ENCODE results near the gene RHD.
"Not testable (repeated sequence)": the region's sequence is repeated elsewhere in the genome, so short reads cannot be mapped to it uniquely, and the experiment has no call there.

The RHD gene

DNA sequence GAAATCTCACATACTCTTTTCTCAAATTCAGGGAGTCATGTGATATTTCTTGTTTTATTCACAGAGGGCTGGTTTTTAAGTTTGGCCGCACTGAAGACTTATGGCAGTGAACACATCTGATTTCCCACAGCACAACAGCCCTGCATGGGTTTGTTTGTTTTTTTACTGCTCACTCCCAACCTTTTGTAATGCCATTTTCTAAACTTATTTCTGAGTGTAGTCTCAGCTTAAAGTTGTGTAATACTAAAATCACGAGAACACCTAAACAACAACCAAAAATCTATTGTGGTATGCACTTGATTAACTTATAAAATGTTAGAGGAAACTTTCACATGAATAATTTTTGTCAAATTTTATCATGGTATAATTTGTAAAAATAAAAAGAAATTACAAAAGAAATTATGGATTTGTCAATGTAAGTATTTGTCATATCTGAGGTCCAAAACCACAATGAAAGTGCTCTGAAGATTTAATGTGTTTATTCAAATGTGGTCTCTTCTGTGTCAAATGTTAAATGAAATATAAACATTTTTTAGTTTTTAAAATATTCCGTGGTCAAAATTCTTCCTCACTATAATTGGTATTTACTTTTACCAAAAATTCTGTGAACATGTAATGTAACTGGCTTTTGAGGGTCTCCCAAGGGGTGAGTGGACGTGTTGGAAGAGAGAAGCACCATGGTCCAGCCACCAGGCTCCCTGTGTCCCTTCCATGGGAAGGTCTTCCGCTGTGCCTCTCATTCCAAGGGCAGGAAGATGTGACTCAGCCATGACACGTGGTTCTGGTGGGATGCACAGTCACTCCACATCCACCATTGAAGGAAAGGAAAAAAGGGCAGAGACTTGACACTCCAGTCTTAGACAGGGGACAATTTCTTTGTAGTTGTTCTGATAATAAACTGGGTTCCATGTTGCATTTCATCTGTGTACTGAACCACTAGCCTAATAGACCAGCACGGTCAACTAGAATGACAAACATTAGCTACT lies 88.6 kb downstream of the RHD start:
- DNase-seq, result no peak

DNA sequence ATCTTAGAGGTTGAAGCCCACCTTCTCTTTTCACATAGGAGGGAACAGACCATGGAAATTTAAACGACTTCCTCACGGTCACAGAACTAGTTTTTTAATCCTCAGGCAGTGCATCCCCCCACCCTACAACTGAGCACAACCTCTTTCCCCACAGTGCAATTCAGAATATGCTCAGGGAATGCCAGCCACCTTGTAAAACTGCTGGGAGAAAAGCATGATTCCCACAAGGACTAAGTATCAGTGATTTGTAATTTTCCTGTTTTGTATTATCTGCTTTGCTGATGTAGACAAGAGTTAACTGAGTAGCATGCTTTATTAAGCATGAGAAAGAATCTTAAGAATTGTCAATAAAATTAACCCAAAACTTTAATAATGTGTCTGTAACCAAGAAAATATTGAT lies 89.6 kb downstream of the RHD start:
- no peak for DNase-seq

DNA sequence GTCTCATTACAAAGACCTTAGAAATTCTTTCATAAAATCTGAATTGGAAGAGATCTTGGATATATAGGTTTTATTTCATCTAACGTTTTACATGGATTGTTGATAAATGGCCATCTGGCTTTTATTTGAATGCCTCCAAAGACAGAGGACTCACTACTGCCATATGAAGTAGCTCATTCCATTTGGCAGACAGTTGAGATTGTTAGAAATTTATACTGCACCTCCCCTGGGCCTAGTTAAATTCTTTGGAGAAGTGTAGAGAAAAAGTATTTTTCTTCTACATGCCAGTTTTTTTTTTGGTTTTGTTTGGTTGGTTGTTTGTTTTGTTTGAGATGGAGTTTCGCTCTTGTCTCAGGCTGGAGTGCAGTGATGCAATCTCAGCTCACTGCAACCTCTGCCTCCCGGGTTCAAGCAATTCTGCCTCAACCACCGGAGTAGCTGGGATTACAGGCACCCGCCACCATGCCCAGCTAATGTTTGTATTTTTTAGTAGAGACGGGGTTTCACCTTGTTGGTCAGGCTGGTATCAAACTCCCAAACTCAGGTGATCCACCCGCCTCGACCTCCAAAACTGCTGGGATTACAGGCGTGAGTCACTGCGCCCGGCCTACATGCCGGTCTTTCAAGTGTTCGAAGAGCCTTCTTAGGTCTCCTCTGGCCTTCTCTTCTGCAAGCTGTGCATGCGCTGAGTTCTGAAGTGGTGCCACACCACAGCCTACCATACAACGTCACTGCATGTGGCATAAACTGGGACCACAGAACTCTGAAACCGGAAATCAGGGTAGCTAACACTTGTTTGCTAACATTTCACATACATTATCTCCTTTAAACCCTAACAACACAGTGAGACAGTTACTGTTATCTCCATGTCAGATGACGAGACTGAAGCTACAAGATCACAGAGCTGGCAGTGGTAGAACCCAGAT lies 90.6 kb downstream of the RHD start:
- DNase-seq, result not testable (repeated sequence)

DNA sequence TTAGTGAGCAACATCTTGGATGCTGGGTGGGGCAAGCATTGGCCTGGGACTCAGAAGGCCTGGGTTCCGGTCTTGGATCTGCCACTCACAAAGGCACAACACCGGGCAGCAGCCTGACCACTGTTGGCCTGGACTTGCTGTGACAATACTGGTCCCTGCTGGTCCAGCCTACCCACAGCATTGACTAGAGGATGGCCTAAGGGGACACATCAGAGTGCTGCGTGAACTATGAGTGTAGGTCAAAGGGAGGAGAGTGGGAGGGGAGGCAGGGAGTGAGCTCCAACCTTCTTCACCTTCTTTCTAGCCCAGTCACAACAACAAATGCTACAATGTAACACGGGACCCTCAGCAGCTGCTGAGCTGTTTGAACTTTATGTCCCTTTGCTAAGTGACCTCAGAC lies 96.9 kb downstream of the RHD start:
- no peak for DNase-seq

DNA sequence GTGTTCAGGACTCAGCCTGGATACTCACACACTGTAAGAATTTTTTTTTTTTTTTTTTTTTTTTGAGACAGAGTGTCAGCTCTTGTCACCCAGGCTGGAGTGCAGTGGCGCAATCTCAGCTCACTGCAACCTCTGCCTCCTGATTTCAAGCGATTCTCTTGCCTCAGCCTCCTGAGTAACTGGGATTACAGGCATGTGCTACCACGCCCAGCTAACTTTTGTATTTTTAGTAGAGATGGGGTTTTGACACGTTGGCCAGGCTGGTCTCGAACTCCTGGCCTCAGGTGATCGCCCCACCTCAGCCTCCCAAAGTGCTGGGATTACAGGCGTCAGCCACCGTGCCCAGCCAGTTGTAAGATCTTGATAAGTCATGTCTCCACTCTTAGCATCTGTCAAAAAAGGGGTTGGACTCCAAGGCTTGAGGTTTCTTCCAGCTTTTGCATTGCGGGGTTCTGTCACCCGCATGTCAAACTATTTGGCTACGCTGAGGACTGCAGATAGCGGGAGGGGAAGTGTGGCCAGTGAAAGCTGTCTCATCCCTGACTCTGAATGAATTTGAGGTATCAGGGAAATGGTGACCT lies 97.5 kb downstream of the RHD start:
- DNase-seq, result not testable (repeated sequence)

DNA sequence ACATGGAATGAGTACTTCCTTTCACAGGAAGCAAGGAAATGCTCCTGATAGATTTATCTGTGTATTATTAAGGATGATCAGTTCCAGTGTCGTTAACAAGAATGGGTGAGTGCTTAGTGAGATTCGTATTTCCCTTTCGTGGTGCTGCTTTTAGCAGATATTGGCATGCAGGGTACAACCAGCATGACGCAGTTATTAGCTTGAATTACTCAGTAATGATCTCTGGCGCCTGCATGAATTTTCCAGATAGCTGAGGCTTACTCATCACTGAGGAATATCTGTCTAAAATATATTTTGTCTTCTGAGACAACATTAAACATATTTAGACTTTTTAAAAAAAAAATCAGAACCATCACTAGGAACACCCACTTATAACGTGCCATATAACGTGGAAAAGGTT lies 99.4 kb downstream of the RHD start:
- DNase-seq, result not testable (repeated sequence)

DNA sequence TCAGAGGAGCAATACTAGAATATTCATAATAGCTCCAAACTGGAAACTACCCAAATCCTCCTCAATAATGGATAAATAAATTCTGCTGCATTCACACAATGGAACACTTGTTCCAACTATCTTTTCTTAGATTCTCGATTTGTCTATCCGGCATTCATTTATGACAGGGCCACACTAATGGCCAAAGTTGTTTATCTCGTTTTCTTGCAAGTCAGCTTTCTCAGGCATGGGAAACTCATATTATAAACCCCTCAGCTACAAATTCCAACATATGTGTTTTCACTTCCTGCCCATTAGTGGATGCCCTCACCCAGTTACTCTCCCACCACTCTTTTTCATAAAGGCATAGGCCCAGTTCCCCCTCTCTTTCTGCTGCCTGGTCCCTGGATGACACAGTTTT lies 106.1 kb downstream of the RHD start:
- not testable (repeated sequence) for DNase-seq

All from AML-193 (cell line).